ENCODE measurements around the gene NUP93.

The NUP93 gene

GRCh38 chr16:56894331-56894917, 164.5 kb downstream of the NUP93 start:
- DNase-seq (ENCODE audit: low spot score) = no peak

GRCh38 chr16:56895813-56896212, 165.9 kb downstream of the NUP93 start:
- no peak for DNase-seq (ENCODE audit: low spot score)

- no peak for DNase-seq (ENCODE audit: low spot score)
Measured at GRCh38 chr16:56896244-56896643, 166.3 kb downstream of the NUP93 start.

- no peak for DNase-seq (ENCODE audit: low spot score)
Measured at GRCh38 chr16:56897026-56897799, 167.3 kb downstream of the NUP93 start.

GRCh38 chr16:56898847-56899246, 168.9 kb downstream of the NUP93 start:
- no peak for DNase-seq (ENCODE audit: low spot score)
